Sigmoid colon (tissue), 4 donors: ENCODE data around the gene KLHL29.

Source experiments
- CTCF ChIP-seq, 4 experiments: fragments of 450-650 bp in 3 of 4; fragments of 200-600 bp in 1 of 4; IDR thresholded peaks; one replicate each; pipeline ENCODE4 v1.5.1; 2016 to 2019; ENCODE audit warnings: antibody characterized with exemption in 4 of 4, mild to moderate bottlenecking in 3 of 4, moderate library complexity in 2 of 4
- EP300 ChIP-seq, 4 donors: sonication (generic); formaldehyde crosslinking; IDR thresholded peaks; one replicate each; pipeline ENCODE4 v1.6.1; 2017; ENCODE audit warnings: antibody characterized with exemption in 4 of 4
- POLR2A ChIP-seq, 2 donors: fragments of 450-650 bp; IDR thresholded peaks; one replicate each; pipeline ENCODE4 v1.6.1; 2016; ENCODE audit warnings: antibody characterized with exemption in 2 of 2, mild to moderate bottlenecking in 2 of 2, moderate library complexity in 2 of 2
- POLR2AphosphoS5 ChIP-seq, 4 donors: sonication (generic); formaldehyde crosslinking; IDR thresholded peaks; one replicate each; pipeline ENCODE4 v1.6.1; 2017; ENCODE audit warnings: antibody characterized with exemption in 4 of 4

- TF ChIP-seq CTCF (IDR thresholded peaks at IDR 0.05) = no peak
- TF ChIP-seq EP300 (IDR thresholded peaks at IDR 0.05) = no peak
- TF ChIP-seq POLR2AphosphoS5 (IDR thresholded peaks at IDR 0.05) = no peak
- TF ChIP-seq POLR2A (IDR thresholded peaks at IDR 0.05) = no peak
These were observed 135.3 kb downstream of the KLHL29 start for GRCh38 chr2:23520256-23520655.
